HepG2 (cell line): ENCODE data around the gene PTCD1. TPM values are rescaled to one million over a fixed set of nuclear protein-coding genes. Genes with fewer than 3 reads are reported as not detected.
A peak's percentile ranks its signal among the peaks of the same experiment; 100 is the strongest.

ENCODE experiments used
- HES4 ChIP-seq: sonication (generic); formaldehyde crosslinking; IDR thresholded peaks from 2 replicates; pipeline ENCODE4 v1.9.0; 2021; ENCODE audit warnings: mild to moderate bottlenecking, missing genetic modification reagents, borderline replicate concordance
- HNRNPLL ChIP-seq: fragments of 200-400 bp; formaldehyde crosslinking; IDR thresholded peaks from 2 replicates; pipeline ENCODE4 v1.6.1; 2017; ENCODE audit warnings: mild to moderate bottlenecking, low read depth, low read length; ENCODE audit not compliant: poor library complexity, severe bottlenecking
- HOXD1 ChIP-seq: sonication (generic); formaldehyde crosslinking; IDR thresholded peaks from 2 replicates; pipeline ENCODE4 v1.5.0; 2020; ENCODE audit warnings: missing genetic modification reagents
- KDM5B ChIP-seq: sonication (generic); formaldehyde crosslinking; IDR thresholded peaks from 2 replicates; pipeline ENCODE4 v1.4.0; 2020; ENCODE audit warnings: missing genetic modification reagents, mild to moderate bottlenecking, borderline replicate concordance
- LRRFIP1 ChIP-seq: sonication (generic); formaldehyde crosslinking; conservative IDR thresholded peaks from 2 replicates; pipeline ENCODE4 v1.4.0; 2020; ENCODE audit warnings: missing genetic modification reagents
- NR3C1 ChIP-seq: sonication (generic); formaldehyde crosslinking; IDR thresholded peaks from 2 replicates; pipeline ENCODE4 v1.4.0; 2020; ENCODE audit warnings: missing genetic modification reagents
- ONECUT2 ChIP-seq: sonication (generic); formaldehyde crosslinking; IDR thresholded peaks from 2 replicates; pipeline ENCODE4 v1.4.0; 2020; ENCODE audit warnings: missing genetic modification reagents
- SATB2 ChIP-seq: sonication (generic); formaldehyde crosslinking; IDR thresholded peaks from 2 replicates; pipeline ENCODE4 v1.5.0; 2020; ENCODE audit warnings: missing genetic modification reagents
- ZBTB20 ChIP-seq: sonication (generic); formaldehyde crosslinking; IDR thresholded peaks from 2 replicates; pipeline ENCODE4 v1.8.1; 2023; ENCODE audit warnings: missing genetic modification reagents, low read depth, mild to moderate bottlenecking, borderline replicate concordance
- ZNF207 ChIP-seq: fragments of 450-650 bp; IDR thresholded peaks from 2 replicates; pipeline ENCODE4 v1.6.1; 2016; ENCODE audit warnings: antibody characterized with exemption, borderline replicate concordance
- polyA plus RNA-seq, 8 experiments: library from polyadenylated mRNA; depleted of rRNA in 3 of 8; stranded (reverse) in 7 of 8; unstranded in 1 of 8; fragments of >200 nt; fragmentation: Illumina TruSeq in 4 of 8; extraction: Trizol in 4 of 8; gene quantifications; 2 replicates each; pipeline versions ENCODE4 v1.2.1 to v1.2.3, GENCODE V29; 2011 to 2016; ENCODE audit warnings: low read depth in 4 of 8, missing spikeins in 1 of 8, mixed read lengths in 1 of 8; ENCODE audit not compliant: insufficient read depth in 1 of 8
- total RNA-seq, 5 experiments: library from RNA; depleted of rRNA; stranded (reverse); fragments of >200 nt; fragmentation: Illumina TruSeq; extraction: Trizol; gene quantifications; 2 replicates each; pipeline ENCODE4 v1.2.3, GENCODE V29; 2016; ENCODE audit warnings: low read depth in 1 of 5
- TF ChIP-seq, protein P1 (sequence below): sonication (generic); formaldehyde crosslinking; IDR thresholded peaks from 2 replicates; pipeline ENCODE4 v1.4.0; 2020; ENCODE audit warnings: low read depth, mild to moderate bottlenecking, missing genetic modification reagents
- TF ChIP-seq, protein P2 (sequence below): sonication (generic); formaldehyde crosslinking; IDR thresholded peaks from 2 replicates; pipeline ENCODE4 v1.4.0; 2020; ENCODE audit warnings: missing genetic modification reagents, borderline replicate concordance

PTCD1 gene
- total and polyA plus RNA-seq, 2 of the 13 experiments (the other 11 are each of a cell fraction or from before 2014, with no cell fraction given), result 3.0 to 8.4 TPM

- no peak for TF ChIP-seq ZBTB20 (CRISPR knock-in tag)
- no peak for TF ChIP-seq NR3C1
- no peak for TF ChIP-seq HOXD1 (CRISPR knock-in tag)
- no peak for TF ChIP-seq ZNF207
- TF ChIP-seq, protein P1, sequence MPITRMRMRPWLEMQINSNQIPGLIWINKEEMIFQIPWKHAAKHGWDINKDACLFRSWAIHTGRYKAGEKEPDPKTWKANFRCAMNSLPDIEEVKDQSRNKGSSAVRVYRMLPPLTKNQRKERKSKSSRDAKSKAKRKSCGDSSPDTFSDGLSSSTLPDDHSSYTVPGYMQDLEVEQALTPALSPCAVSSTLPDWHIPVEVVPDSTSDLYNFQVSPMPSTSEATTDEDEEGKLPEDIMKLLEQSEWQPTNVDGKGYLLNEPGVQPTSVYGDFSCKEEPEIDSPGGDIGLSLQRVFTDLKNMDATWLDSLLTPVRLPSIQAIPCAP (CRISPR knock-in tag), result no peak
- TF ChIP-seq ONECUT2 (CRISPR knock-in tag), result no peak
- no peak for TF ChIP-seq SATB2 (CRISPR knock-in tag)
- peak; percentile 67 for TF ChIP-seq HES4
- no peak for TF ChIP-seq LRRFIP1 (CRISPR knock-in tag)
- TF ChIP-seq HNRNPLL, result peak; percentile 80
- peak; percentile 90 for TF ChIP-seq KDM5B (CRISPR knock-in tag)
- TF ChIP-seq, protein P2, sequence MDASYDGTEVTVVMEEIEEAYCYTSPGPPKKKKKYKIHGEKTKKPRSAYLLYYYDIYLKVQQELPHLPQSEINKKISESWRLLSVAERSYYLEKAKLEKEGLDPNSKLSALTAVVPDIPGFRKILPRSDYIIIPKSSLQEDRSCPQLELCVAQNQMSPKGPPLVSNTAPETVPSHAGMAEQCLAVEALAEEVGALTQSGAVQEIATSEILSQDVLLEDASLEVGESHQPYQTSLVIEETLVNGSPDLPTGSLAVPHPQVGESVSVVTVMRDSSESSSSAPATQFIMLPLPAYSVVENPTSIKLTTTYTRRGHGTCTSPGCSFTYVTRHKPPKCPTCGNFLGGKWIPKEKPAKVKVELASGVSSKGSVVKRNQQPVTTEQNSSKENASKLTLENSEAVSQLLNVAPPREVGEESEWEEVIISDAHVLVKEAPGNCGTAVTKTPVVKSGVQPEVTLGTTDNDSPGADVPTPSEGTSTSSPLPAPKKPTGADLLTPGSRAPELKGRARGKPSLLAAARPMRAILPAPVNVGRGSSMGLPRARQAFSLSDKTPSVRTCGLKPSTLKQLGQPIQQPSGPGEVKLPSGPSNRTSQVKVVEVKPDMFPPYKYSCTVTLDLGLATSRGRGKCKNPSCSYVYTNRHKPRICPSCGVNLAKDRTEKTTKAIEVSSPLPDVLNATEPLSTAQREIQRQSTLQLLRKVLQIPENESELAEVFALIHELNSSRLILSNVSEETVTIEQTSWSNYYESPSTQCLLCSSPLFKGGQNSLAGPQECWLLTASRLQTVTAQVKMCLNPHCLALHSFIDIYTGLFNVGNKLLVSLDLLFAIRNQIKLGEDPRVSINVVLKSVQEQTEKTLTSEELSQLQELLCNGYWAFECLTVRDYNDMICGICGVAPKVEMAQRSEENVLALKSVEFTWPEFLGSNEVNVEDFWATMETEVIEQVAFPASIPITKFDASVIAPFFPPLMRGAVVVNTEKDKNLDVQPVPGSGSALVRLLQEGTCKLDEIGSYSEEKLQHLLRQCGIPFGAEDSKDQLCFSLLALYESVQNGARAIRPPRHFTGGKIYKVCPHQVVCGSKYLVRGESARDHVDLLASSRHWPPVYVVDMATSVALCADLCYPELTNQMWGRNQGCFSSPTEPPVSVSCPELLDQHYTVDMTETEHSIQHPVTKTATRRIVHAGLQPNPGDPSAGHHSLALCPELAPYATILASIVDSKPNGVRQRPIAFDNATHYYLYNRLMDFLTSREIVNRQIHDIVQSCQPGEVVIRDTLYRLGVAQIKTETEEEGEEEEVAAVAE (CRISPR knock-in tag), result peak; percentile 81; the same call in 1 of the 2 replicates
These were observed at the start of gene PTCD1, which contains the start of gene CPSF4 (continued) for GRCh38 chr7:99438573-99439480.
